HG03097 (cell line): ENCODE measurements around the gene GNG11.
A peak's percentile ranks its signal among the peaks of the same experiment; 100 is the strongest.
"Not testable (repeated sequence)": the region's sequence is repeated elsewhere in the genome, so short reads cannot be mapped to it uniquely, and the experiment has no call there.

Source experiments
- ATAC-seq: cut with Tn5 transposase; IDR thresholded peaks from one replicate; pipeline ENCODE4 v1.9.1; 2021; ENCODE audit not compliant: unreplicated experiment, low FRiP score

GNG11 gene

DNA sequence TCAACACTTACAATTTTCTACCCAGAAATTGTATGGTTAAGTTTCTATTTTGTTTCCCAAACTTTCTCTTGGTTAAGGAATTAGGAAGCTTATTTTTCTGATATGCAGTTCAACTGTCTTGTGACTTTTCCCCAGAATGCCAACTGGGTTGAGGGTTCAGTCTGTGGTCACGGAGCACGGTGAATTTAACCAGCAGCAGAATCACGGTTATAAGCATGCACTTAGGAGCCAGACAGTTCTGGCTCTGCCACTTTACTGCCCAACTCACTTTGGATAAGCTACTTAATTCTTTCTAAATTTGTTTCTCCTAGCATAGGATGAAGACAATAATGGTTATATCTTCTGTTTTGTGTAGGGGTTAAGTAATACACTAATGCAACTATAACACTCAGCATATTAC is 10.3 kb upstream of the GNG11 start:
- ATAC-seq = not testable (repeated sequence)

DNA sequence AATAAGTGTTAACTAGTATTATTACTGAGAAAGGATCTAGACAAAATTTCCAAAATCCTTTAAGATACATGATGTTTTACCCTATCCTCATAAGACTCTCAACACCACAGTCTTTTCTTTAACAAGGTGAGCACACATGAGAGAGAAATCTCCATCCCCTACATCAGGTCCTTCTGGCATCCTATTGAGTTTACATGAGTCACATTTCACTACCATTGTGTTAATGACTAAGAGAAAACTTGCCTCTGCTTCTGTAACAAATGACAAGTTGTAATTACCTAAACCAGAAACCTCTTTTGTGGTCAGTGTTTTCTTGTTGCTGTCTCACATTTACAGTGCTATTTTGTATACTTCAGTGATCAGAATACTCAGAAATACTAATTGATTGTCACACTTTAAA is 9.9 kb upstream of the GNG11 start:
- not testable (repeated sequence) for ATAC-seq

- ATAC-seq = no peak
Measured at GRCh38 chr7:93913197-93913596, 8.3 kb upstream of the GNG11 start.

DNA sequence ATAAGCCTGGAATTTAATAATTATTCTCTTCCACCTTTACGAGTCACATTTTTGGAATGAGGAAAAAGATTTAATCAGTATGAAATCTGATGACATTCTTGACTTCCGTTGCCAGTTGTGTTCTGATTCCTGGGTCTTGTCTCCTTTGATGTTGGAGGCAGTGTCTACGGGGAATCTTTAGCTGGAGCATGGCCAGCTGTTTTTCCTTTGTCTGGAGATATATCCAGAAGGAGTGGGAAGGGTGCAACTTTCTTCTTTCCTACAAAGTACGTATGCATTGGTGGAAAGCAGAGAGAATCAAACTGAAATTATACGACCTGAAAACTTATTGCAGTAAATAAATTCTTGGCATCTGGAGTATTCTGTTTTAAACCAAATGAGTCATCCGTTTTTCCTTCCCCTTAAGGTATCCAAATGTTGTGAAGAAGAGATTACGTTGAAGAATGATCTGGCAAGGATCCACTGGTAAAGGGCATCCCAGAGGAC is 6.9 kb upstream of the GNG11 start:
- no peak for ATAC-seq

GRCh38 chr7:93915206-93915842 is 6.2 kb upstream of the GNG11 start:
- not testable (repeated sequence) for ATAC-seq

- peak; percentile 58 for ATAC-seq
Measured at GRCh38 chr7:93915888-93916287, 5.6 kb upstream of the GNG11 start.

DNA sequence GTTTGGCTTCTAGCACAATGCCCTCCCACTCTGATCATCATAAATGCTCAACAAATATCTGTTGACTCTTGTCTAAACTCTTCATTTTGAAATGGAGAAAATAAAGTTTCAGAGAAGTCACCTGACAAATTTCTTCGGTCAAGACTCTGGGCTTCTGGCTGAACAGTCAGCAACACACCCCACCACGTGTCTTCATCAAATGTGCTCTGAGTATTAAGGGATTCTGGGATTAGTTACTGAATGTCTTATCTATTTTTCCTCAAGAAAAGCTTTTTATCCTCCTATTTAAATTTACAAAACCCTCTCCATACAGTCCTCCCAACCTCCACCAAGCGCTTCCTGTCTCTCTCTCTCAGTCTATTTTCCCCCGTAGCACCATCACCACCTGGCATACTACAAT is 5.2 kb upstream of the GNG11 start:
- peak; percentile 14 for ATAC-seq

GRCh38 chr7:93920496-93921182 is 896 bp upstream of the GNG11 start:
- ATAC-seq = no peak

- ATAC-seq = no peak
Measured at GRCh38 chr7:93921186-93921585, 349 bp upstream of the GNG11 start.

GRCh38 chr7:93923296-93923695 is 1.8 kb downstream of the GNG11 start:
- ATAC-seq = no peak

- ATAC-seq = no peak
Measured at GRCh38 chr7:93923942-93924341, 2.4 kb downstream of the GNG11 start.

DNA sequence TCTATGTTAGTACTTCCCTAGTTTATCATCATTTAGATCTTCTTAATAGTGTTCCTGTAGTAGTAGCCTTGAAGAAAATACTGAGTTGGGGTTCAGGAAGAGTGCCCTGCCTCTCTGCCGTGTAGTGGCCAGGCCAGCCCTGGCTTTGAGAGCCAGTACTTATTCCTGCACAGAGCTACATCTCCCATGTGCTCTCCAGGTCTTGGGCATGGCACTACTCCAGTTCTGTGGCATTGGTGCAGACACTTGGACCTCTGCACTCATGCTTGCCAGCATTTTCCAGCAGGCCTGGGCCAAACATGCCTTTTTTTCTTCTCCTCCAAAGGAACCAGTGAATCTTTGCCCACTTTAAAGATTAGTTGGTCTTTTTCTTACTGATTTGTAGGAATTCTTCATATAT is 5.3 kb downstream of the GNG11 start:
- ATAC-seq = no peak

DNA sequence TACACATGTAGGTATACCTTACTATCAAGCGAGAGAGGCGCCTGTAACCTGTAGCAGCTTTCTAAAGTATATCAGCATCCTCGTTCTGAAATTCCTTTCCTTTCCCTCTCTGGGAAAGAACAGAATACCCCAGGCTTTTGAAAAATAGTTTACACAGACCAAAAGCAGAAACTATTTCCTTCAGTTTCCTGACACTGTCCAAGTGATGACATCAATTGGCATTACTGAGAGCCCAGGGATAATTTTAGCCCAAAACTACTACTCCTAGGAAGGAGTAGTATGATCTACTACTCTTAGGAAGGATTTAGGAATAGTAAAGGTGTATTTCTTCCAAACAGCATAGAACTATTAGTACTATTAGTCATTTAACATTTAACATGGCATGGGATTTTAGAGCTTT is 6.0 kb downstream of the GNG11 start:
- ATAC-seq = no peak

DNA sequence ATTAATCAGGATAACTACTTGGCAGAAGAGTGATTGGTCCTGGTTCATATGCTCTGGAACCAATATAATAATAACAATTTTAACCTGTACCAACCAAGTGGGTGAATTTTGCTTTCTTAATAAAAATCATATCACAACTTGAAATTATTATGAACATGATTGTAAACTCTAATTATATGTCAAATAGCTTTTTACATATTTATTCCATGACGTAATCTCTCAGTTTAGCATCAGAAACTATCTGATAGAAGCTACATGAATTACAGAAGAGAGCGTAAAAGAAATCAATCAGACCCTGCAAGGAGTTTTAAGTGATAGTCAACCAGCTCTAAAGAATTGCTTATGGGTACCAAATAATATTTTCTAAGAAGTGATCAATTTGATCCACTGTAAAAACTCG is 10.1 kb downstream of the GNG11 start:
- no peak for ATAC-seq

DNA sequence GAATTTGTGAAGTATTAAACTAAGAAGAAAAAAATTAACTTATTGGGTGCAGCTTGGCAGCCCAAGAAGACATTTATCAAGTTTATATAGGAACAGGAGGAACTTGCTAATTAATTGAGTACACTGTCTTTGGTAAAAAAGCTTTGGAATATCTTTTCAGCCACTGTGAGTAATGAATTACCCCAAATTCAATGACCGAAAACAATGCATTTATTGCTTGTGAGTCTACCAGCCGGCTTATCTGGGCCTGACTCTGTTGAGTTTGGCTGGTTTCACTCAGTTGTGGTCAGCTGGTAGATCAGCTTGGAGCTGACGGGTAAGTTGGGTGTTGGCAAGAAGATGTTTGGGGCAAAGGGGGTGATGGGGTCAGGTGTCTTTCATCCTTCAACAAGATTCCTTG is 11.6 kb downstream of the GNG11 start:
- ATAC-seq = no peak

DNA sequence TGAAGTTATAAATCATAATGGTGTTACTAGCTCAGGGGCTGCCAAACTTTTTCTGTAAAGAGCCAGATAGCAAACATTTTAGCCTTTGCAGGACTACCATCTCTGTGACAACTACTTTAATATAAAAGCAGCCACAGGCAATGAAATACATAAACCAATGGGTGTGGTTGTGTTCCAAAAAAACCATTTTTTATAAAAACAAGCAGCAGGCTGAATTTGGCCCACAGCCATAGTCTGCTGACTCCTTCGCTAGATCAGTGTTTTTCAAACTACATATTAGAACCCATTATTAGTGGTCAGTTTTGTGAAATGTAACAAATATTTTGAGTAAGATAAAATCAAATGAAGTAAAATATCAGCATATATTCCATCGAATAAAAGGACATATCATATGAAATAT is 13.6 kb downstream of the GNG11 start:
- ATAC-seq = no peak

DNA sequence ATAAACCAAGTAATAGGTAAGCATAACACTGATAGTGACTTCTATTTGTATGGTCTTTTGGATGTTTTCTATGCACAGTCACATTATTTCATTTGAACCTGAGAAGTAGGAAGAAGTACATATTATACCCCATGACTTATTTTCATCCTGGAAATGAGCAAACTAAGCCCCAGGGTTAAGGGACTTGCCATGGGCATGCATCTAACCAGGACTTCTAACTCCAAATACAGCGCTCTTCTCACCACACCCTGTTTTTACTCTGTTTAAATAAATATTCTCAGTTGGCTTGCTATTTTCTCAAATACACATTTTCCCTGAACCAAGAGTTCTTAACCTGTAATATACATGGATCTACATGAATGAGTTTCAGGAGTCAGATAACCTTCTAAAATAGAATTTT is 16.3 kb downstream of the GNG11 start:
- no peak for ATAC-seq

GRCh38 chr7:93938293-93938692 is 16.8 kb downstream of the GNG11 start:
- no peak for ATAC-seq

DNA sequence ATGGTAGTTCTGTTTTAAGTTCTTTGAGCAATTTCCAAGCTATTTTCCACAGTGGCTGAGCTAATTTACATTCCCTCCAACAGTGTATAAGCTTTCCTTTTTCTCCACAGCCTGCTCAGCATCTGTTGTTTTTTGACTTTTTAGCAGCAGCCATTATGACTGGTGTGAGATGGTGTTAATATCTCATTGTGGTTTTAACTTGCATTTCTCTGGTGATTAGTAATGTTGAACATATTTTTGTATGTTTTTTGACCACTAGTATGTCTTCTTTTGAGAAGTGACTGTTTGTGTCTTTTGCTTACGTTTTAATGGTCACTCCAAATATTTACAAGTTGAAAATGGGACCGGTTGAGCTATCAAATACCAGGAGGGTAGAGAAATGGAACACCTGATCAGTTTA is 20.4 kb downstream of the GNG11 start:
- no peak for ATAC-seq

GRCh38 chr7:93943816-93944540 is 22.4 kb downstream of the GNG11 start:
- no peak for ATAC-seq

GRCh38 chr7:93944673-93945072 is 23.1 kb downstream of the GNG11 start:
- no peak for ATAC-seq

DNA sequence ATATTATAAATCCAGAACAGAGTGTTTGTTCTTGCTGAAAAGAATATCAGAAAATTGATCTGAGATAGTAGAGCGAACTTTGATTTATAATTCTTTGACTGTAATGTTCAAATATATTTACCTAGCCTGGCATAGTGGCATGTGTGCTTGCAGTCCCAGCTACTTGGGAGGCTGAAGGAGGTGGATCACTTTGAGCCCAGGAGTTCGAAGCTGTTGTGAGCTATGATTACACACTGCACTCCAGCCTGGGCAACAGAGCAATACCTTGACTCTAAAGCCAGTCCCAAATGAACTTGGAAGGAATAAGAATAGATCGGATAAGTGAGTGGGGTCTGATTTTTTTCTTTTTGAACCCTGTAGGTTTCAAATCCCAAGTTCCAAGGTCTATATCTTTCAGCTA is 23.5 kb downstream of the GNG11 start:
- ATAC-seq = no peak
